ENCODE data around the gene CACNA1S.

The CACNA1S gene

GRCh38 chr1:201013991-201014815, 98.0 kb downstream of the CACNA1S start:
- no peak for DNase-seq (ENCODE audit: low spot score)

- DNase-seq (ENCODE audit: low spot score) = no peak
Measured at GRCh38 chr1:201013031-201013485, 99.2 kb downstream of the CACNA1S start.

GRCh38 chr1:201011616-201012015, 100.6 kb downstream of the CACNA1S start:
- no peak for DNase-seq (ENCODE audit: low spot score)

- DNase-seq (ENCODE audit: low spot score) = no peak
Measured at GRCh38 chr1:201009962-201010645, 102.1 kb downstream of the CACNA1S start.

GRCh38 chr1:201008666-201009360, 103.4 kb downstream of the CACNA1S start:
- no peak for DNase-seq (ENCODE audit: low spot score)

GRCh38 chr1:201007481-201007880, 104.7 kb downstream of the CACNA1S start:
- no peak for DNase-seq (ENCODE audit: low spot score)

GRCh38 chr1:201006450-201006849, 105.8 kb downstream of the CACNA1S start:
- no peak for DNase-seq (ENCODE audit: low spot score)

DNA sequence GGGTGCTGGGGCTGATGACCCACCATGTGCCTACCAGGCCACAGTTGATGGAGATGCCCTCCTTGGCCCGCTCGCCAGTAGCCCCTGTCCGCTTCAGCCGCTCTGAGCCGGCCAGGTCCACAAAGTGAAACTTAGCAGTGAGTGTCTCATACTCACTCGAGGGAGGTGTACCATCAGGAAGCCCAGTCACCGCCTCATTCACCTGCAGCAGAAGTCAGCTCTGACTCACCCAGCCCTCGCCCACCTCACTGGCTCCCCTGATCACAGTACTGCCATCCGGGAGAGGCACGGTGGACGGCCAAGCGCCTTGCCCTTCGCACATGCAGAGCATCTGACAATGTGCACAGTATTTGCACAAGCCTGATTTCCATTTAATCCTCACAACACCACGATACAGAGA, 107.5 kb downstream of the CACNA1S start:
- DNase-seq (ENCODE audit: low spot score) = no peak

DNA sequence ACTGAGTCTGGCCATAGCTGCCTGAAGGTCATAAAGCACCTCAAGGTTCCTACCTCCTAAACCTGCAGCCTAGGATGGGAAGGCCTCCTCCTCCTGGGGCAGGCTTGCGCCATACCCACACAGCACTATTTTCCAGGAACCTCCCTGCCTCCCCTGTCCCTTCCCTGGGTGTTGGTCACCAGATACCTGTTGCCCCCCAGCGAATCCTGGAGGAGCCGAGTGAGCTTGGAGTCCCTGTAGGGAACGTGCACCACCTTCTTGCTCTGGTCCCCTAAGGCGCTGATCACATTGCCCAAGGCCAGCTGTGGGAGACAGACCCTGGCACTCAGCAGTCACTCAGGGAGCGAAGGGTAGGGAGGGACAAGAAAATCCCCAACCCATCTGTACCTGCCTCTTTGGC, 108.1 kb downstream of the CACNA1S start:
- DNase-seq (ENCODE audit: low spot score) = no peak

DNA sequence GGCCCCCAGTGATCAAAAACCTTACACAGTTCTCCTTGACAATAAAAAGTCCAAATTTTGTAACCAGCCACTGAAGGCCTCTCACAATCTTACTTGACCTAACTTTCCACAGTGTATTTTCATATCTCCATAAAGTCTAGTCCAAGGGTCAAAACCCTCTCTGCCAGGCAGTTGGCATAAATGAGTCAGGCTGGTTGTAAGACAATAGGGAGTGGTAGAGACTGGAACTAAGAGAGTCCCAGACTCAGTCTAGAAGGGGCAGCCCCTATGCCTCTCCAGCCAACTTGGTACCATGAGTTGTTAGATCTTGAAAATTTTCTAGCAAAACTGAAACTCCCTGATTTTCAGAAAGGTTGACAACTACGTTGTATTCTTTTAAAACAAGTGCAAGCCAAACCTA, 109.7 kb downstream of the CACNA1S start:
- DNase-seq (ENCODE audit: low spot score) = no peak

GRCh38 chr1:201001962-201002361, 110.3 kb downstream of the CACNA1S start:
- DNase-seq (ENCODE audit: low spot score) = no peak

- no peak for DNase-seq (ENCODE audit: low spot score)
Measured at GRCh38 chr1:201000391-201000790, 111.8 kb downstream of the CACNA1S start.

GRCh38 chr1:200999667-201000066, 112.6 kb downstream of the CACNA1S start:
- no peak for DNase-seq (ENCODE audit: low spot score)

DNA sequence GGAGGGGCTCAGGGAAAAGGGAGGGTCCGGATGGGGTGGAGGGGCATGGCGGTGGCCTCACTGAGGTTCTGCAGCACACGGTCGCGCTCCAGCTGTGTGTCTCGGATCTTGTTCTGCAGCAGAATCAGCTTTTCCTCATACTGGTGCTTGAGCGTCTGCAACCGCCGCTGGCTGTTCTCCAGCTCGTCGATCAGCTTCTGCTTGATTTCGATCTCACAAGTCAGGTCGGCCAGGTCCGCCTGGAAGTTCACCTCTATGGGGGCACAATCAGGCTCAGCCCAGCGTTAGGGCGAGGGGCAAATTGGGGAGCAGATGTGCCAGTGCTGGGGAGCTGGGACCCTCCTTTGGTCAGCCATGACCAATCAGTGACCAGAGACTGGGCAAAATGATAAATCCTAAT, 113.9 kb downstream of the CACNA1S start:
- DNase-seq (ENCODE audit: low spot score) = no peak

GRCh38 chr1:200992382-200993048, 119.7 kb downstream of the CACNA1S start:
- DNase-seq (ENCODE audit: low spot score) = no peak

GRCh38 chr1:200991097-200991614, 121.1 kb downstream of the CACNA1S start:
- DNase-seq (ENCODE audit: low spot score) = no peak

- DNase-seq (ENCODE audit: low spot score) = no peak
Measured at GRCh38 chr1:200990114-200990513, 122.1 kb downstream of the CACNA1S start.

Measured in left forelimb (tissue), 1 donor.